Neuronal stem cell (in vitro differentiated cells): ENCODE results near the gene RAPGEF1.

Source experiments
- DNase-seq: peaks from one replicate; pipeline ENCODE4 v3.0.0-alpha.2; 2013; ENCODE audit warnings: low spot score
- H2AFZ ChIP-seq: one replicate; pipeline ENCODE4 v1.6.1; 2013; ENCODE audit warnings: mild to moderate bottlenecking, low read length, inconsistent platforms
- H2AK5ac ChIP-seq: 2 replicates; pipeline ENCODE4 v1.6.1; 2013; ENCODE audit warnings: low read depth, mild to moderate bottlenecking, inconsistent platforms, low read length, moderate library complexity, mixed read lengths
- H2BK120ac ChIP-seq: 2 replicates; pipeline ENCODE4 v1.6.1; 2013; ENCODE audit warnings: low read depth, mild to moderate bottlenecking, inconsistent platforms, low read length, moderate library complexity, mixed read lengths
- H2BK12ac ChIP-seq: one replicate; pipeline ENCODE4 v1.6.1; 2013; ENCODE audit warnings: low read length, inconsistent platforms
- H2BK15ac ChIP-seq: 2 replicates; pipeline ENCODE4 v1.6.1; 2013; ENCODE audit warnings: mild to moderate bottlenecking, low read length, inconsistent platforms, mixed read lengths
- H2BK5ac ChIP-seq: one replicate; pipeline ENCODE4 v1.6.1; 2013; ENCODE audit warnings: inconsistent platforms, mild to moderate bottlenecking, low read length, moderate library complexity
- H3K14ac ChIP-seq: one replicate; pipeline ENCODE4 v1.6.1; 2013; ENCODE audit warnings: low read length, inconsistent platforms
- H3K18ac ChIP-seq: 2 replicates; pipeline ENCODE4 v1.6.1; 2013; ENCODE audit warnings: low read length, inconsistent platforms
- H3K23ac ChIP-seq: 2 replicates; pipeline ENCODE4 v1.6.1; 2013; ENCODE audit warnings: low read depth, mild to moderate bottlenecking, mixed read lengths, low read length, inconsistent platforms; ENCODE audit not compliant: poor library complexity
- H3K27ac ChIP-seq: replicated peaks from 3 replicates; pipeline ENCODE4 v1.5.1; 2013; ENCODE audit warnings: low read length, inconsistent platforms
- H3K27me3 ChIP-seq, 3 experiments: 2 replicates each; pipeline ENCODE4 v1.6.1; 2013; ENCODE audit warnings: low read length in 3 of 3, mild to moderate bottlenecking in 2 of 3, inconsistent platforms in 1 of 3, low read depth in 1 of 3, mixed read lengths in 1 of 3, moderate library complexity in 1 of 3; ENCODE audit not compliant: control insufficient read depth in 3 of 3, insufficient read depth in 3 of 3
- H3K36me3 ChIP-seq, 2 donors: replicated peaks in 1 of 2; 2 replicates each; pipeline ENCODE4 v1.6.1; 2013; ENCODE audit warnings: low read length in 2 of 2; ENCODE audit not compliant: control insufficient read depth in 2 of 2, insufficient read depth in 2 of 2
- H3K4ac ChIP-seq: 2 replicates; pipeline ENCODE4 v1.6.1; 2013; ENCODE audit warnings: inconsistent platforms, mild to moderate bottlenecking, low read length, moderate library complexity
- H3K4me1 ChIP-seq, 2 donors: 1 replicate in 1 of 2; 2 replicates in 1 of 2; pipeline ENCODE4 v1.6.1; 2013; ENCODE audit warnings: low read length in 2 of 2, low read depth in 1 of 2; ENCODE audit not compliant: control insufficient read depth in 2 of 2, insufficient read depth in 1 of 2
- H3K4me2 ChIP-seq: one replicate; pipeline ENCODE4 v1.6.1; 2013; ENCODE audit warnings: mild to moderate bottlenecking, low read length, inconsistent platforms; ENCODE audit not compliant: insufficient read depth, poor library complexity, severe bottlenecking
- H3K4me3 ChIP-seq, 2 donors: 2 replicates each; pipeline ENCODE4 v1.5.1; 2013; ENCODE audit warnings: low read length in 2 of 2, mild to moderate bottlenecking in 2 of 2, inconsistent platforms in 1 of 2, moderate library complexity in 1 of 2
- H3K79me1 ChIP-seq: one replicate; pipeline ENCODE4 v1.6.1; 2013; ENCODE audit warnings: low read depth, mild to moderate bottlenecking, inconsistent platforms, low read length, moderate library complexity
- H3K9ac ChIP-seq: one replicate; pipeline ENCODE4 v1.6.1; 2013; ENCODE audit warnings: mild to moderate bottlenecking, low read depth, low read length, inconsistent platforms; ENCODE audit not compliant: poor library complexity
- H3K9me3 ChIP-seq, 2 donors: replicated peaks in 1 of 2; 2 replicates each; pipeline versions ENCODE3 to v1.6.1; 2013; ENCODE audit warnings: low read length in 2 of 2, mild to moderate bottlenecking in 2 of 2, inconsistent platforms in 1 of 2, low read depth in 1 of 2, mixed read lengths in 1 of 2, moderate library complexity in 1 of 2; ENCODE audit not compliant: control insufficient read depth in 2 of 2, insufficient read depth in 1 of 2
- H4K8ac ChIP-seq: one replicate; pipeline ENCODE4 v1.6.1; 2013; ENCODE audit warnings: low read depth, mild to moderate bottlenecking, inconsistent platforms, low read length, moderate library complexity
- H4K91ac ChIP-seq: one replicate; pipeline ENCODE4 v1.6.1; 2013; ENCODE audit warnings: low read length, low read depth, mild to moderate bottlenecking, inconsistent platforms; ENCODE audit not compliant: poor library complexity
- WGBS, 2 donors: extraction: QIAGEN DNeasy Blood & Tissue Kit; methylation state at CpG; one replicate each; pipeline ENCODE4 v1.1.7; 2013; ENCODE audit warnings: missing lambda C conversion rate in 2 of 2, mixed read lengths in 1 of 2; ENCODE audit not compliant: insufficient read length in 2 of 2, insufficient replicate concordance in 1 of 2; ENCODE audit errors: extremely low coverage in 2 of 2; 5-methylcytosine and 5-hydroxymethylcytosine counted together

Gene RAPGEF1

DNA sequence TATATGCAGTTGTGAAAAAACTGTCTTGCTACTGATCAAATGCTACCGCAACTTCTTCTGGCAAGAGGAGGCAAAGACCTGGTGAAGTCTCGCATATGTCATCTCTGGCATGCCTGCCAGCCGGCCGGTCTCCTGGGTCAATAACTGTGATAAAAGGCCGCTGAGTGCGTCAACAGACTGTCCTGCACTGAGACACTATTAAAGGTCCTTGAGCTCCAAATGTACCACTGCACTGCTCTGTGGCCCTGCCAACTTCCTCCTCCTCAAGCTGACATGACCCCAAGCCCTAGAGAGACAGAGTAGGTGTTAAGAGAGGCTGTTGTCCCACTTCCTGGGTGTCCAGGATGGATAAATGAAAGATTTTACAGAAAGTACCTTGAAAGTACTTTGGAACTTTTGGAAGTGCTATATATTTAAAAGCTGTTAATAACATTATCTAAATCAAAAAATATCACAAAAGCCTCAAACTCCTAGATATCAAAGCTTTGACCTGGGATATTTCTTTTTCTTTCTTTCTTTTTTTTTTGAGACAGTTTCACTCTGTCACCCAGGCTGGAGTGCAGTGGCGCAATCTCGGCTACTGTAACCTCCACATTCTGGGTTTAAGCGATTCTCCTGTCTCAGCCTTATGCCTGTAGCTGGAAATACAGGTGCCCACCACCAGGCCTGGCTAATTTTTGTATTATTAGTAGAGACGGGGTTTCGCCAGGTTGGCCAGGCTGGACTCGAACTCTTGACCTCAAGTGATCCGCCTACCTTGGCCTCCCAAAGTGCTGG is 31.5 kb downstream of the RAPGEF1 start:
- no peak overlapping the region for H2BK15ac ChIP-seq
- no peaks in the 10 kb centered on the region for H3K9me3 ChIP-seq
- H3K23ac ChIP-seq, result no peak overlapping the region
- no peak overlapping the region for H2BK5ac ChIP-seq
- H3K4ac ChIP-seq, result no peak overlapping the region
- no peak overlapping the region for H3K9ac ChIP-seq
- no peak overlapping the region for H4K8ac ChIP-seq
- H3K18ac ChIP-seq, result no peak overlapping the region
- no peak overlapping the region for H3K4me3 ChIP-seq
- H2BK12ac ChIP-seq, result no peak overlapping the region
- H3K4me1 ChIP-seq, result peaks cover 5 to 7% of the 10 kb centered on the region in 2 donors
- DNase-seq, result no peak
- H3K14ac ChIP-seq, result no peak overlapping the region
- no peak overlapping the region for H2BK120ac ChIP-seq
- H3K36me3 ChIP-seq, result no peaks in the 10 kb centered on the region
- H2AK5ac ChIP-seq, result no peak overlapping the region
- no peaks in the 10 kb centered on the region for H3K27me3 ChIP-seq
- H4K91ac ChIP-seq, result no peak overlapping the region
- H3K4me2 ChIP-seq, result no peak overlapping the region
- no peaks in the 10 kb centered on the region for H3K79me1 ChIP-seq
- H2AFZ ChIP-seq, result no peak overlapping the region
- H3K27ac ChIP-seq, result no peak overlapping the region
- no CpG with 5 or more reads among the region's 13 CpGs for WGBS, 2 donors

DNA sequence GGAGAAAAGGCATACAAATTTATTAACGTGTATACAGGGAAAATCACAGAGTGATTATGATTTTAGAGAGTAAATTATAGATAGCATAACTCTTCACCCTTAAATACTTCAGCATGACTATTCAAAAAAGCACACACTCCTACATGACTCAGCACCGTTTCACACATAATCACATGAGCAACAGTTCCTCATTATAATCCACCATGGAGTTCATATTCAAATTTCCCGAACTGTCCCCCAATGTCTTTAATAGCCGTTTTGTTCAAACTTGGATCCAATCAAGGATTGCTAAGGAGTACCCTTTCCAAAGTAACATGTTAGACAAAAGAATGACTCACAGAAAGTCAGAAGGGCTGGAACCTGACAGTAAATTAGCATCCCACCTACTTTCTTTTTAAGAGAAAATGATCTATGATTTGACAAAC is 32.1 kb downstream of the RAPGEF1 start:
- Histone ChIP-seq H3K18ac (no peak overlapping the region), H3K79me1 (no peaks in the 10 kb centered on the region), H4K91ac (no peak overlapping the region), H3K4ac (no peak overlapping the region), H3K27ac (no peak overlapping the region), H2BK120ac (no peak overlapping the region), H3K14ac (no peak overlapping the region), H2AFZ (no peak overlapping the region), H2AK5ac (no peak overlapping the region), H3K4me2 (no peak overlapping the region), H3K27me3 (no peaks in the 10 kb centered on the region), H3K4me1 (peaks cover 5 to 7% of the 10 kb centered on the region in 2 donors), H3K36me3 (no peaks in the 10 kb centered on the region), H3K9me3 (no peaks in the 10 kb centered on the region), H2BK15ac (no peak overlapping the region), H3K9ac (no peak overlapping the region), H4K8ac (no peak overlapping the region), H3K4me3 (no peak overlapping the region), H2BK12ac (no peak overlapping the region), H3K23ac (no peak overlapping the region), H2BK5ac (no peak overlapping the region)
- WGBS, 2 donors, result no CpG with 5 or more reads among the region's 4 CpGs
- DNase-seq, result no peak

DNA sequence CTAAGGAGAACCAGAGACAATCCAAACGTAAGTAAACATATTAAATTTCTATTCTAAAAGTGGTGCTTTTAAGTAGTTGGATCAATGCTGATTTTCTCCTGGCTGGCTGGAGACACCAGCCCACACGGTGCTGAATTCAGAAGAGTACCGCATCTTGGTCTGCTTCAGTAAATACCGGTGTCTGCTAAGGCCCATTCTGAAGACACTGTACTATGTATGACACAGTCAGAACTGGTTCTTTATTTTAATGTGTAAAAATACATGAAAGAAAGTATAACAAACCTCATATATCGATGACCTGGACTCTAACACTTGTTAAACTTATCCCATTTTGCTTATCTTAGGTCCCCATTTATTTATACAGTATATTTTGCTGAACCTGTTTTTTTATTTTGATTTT is 32.8 kb downstream of the RAPGEF1 start:
- Histone ChIP-seq H2BK120ac (no peak overlapping the region), H3K9me3 (no peaks in the 10 kb centered on the region), H3K23ac (no peak overlapping the region), H3K4me3 (no peak overlapping the region), H3K36me3 (no peaks in the 10 kb centered on the region), H2BK5ac (no peak overlapping the region), H3K4me1 (peaks cover 5 to 7% of the 10 kb centered on the region in 2 donors), H3K4ac (no peak overlapping the region), H2BK15ac (no peak overlapping the region), H3K9ac (no peak overlapping the region), H4K8ac (no peak overlapping the region), H3K18ac (no peak overlapping the region), H3K27ac (no peak overlapping the region), H2BK12ac (no peak overlapping the region), H3K4me2 (no peak overlapping the region), H3K27me3 (no peaks in the 10 kb centered on the region), H2AK5ac (no peak overlapping the region), H3K14ac (no peak overlapping the region), H3K79me1 (no peaks in the 10 kb centered on the region), H4K91ac (no peak overlapping the region), H2AFZ (no peak overlapping the region)
- no peak for DNase-seq
- WGBS, 2 donors, result no CpG with 5 or more reads among the region's 5 CpGs

DNA sequence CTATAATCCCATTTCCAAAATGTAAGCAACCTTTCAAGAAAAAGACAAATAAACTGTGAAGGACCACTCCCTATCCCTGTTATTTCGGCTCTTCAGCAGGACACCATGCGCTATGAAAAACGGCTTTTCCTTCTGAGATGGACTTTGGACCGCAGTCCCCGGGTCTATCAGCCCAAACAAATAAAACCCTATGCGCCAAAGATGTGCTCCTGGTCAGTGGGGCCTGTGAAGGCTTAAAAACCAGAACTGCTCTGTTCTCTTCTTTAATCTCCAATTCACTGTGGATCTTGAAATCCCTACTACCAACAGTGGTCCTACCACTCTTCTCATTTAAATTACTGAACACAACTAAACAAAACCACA is 33.3 kb downstream of the RAPGEF1 start:
- Histone ChIP-seq H3K79me1 (no peaks in the 10 kb centered on the region), H4K8ac (no peak overlapping the region), H3K4ac (no peak overlapping the region), H3K23ac (no peak overlapping the region), H3K4me2 (no peak overlapping the region), H2BK120ac (no peak overlapping the region), H2BK15ac (no peak overlapping the region), H3K27ac (no peak overlapping the region), H3K4me1 (peaks cover 5 to 9% of the 10 kb centered on the region in 2 donors), H2AK5ac (no peak overlapping the region), H2BK5ac (no peak overlapping the region), H3K36me3 (no peaks in the 10 kb centered on the region), H3K9ac (no peak overlapping the region), H3K9me3 (no peaks in the 10 kb centered on the region), H2BK12ac (no peak overlapping the region), H2AFZ (no peak overlapping the region), H3K14ac (no peak overlapping the region), H3K18ac (no peak overlapping the region), H4K91ac (no peak overlapping the region), H3K4me3 (no peak overlapping the region), H3K27me3 (no peaks in the 10 kb centered on the region)
- WGBS, 2 donors, result no CpG with 5 or more reads among the region's 6 CpGs
- no peak for DNase-seq
